NCI-H1436 (cell line): ENCODE data around the gene CST4.
"Not testable (repeated sequence)": the region's sequence is repeated elsewhere in the genome, so short reads cannot be mapped to it uniquely, and the experiment has no call there.

ENCODE experiments used
- DNase-seq: peaks from one replicate; lab custom pipeline; 2025; lab: John Stamatoyannopoulos, UW

Gene CST4

DNA sequence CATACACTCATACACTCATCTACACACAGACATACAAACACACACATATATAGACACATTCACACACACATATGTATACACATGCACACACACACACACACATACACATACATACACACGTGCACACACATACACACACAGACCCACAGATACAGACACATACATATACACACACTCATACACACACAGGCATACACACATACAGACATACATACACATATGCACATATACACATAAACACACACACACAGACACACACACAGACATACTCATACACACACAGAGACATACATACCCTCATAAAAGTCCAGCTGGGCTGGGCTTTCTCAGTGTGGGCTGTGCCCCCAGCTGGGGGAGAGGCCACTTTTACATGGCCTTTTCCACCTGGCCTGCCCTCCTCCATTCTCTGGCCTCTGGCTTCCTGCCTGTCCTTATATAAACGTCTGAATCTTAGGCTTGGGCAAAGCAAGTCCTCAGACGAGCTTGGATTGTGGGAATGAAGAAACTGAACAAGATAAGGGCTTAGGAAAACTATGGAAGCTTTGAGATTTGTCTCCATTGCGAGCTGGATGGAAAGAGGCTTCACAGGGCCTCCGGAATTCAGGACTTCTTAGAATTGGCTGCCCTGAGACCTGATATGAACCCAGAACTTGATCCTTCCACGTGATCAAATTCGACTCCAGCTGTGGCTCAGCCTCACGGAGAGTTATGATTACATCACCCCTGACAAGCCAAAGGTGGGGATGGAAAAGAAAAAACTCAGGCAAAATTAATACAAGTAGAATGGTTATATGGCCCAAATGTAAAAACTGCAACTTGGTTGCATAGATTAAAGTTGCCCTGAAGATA, 28.6 kb downstream of the CST4 start:
- DNase-seq, result no peak

DNA sequence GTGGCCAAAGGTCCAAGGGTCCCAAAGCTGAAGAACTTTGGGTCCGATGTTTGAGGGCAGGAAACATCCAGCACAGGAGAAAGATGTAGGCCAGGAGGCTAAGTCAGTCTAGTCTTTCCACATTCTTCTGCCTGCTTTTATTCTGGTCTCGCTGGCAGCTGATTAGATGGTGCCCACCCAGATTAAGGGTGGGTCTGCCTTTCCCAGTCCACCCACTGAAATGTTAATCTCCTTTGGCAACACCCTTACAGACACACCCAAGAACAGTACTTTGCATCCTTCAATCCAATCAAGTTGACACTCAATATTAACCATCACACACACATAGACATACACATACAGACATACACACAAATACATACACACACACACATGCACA, 29.2 kb downstream of the CST4 start:
- DNase-seq, result not testable (repeated sequence)

DNA sequence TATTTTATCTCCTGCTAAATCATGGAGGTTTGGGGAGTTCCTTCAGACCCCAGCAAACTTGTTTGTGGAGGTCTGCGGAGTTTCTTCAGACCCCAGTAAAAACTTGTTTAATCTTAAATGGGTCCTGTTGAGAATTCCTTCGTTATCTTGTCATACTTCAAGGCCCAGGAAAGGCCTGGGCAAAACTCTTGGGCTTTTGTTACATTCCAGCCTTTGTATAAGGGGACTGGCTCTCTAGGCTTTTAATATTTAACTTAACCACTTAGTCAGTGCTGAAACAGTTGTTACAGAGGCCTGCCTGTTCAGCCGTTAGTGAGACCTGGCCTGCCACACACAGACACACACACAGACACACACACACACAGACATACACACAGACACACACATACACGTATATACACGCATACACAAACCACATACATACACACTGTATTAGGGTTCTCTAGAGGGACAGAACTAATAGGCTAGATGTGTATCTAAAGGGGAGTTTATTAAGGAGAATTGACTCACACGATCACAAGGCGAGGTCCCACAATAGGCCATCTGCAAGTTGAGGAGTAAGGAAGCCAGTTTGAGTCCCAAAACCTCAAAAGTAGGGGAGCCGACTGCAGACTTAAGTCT, 29.7 kb downstream of the CST4 start:
- no peak for DNase-seq

DNA sequence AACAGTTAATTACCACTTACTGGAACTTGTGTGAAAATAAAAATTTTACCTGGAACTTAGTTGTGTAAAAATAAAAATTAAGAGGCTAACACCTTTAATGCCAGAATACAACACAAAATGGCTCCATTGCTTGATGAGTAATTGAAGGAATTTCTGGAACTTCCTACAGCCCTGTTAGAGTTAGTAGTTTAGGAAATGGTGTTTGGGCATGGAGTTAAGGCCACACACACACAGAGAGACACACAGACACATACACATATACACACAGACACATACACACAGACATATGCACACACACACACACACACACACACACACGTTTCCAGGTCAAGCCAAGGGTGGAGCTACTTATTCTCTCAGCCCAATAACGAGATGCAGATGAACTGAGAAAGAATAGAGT, 30.5 kb downstream of the CST4 start:
- DNase-seq, result no peak

DNA sequence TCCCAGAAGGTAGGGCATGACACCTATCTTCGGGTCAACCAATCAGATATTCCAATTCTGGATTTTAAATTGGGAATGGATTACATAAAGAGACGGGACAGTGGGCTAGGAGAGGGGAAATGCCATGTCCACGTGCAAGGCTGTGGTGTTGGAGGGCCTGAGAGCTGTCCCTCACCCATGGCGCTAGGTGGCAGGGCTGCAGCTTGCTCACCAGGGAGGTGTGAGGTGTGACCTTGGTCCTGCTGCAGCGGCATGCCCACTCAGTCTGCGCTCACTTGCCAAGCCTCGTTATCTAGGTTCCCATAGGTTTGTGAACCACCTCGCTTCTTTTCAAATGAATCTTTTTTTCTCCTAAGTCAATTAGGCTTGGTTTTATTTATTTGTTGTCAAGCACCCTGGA, 31.6 kb downstream of the CST4 start:
- no peak for DNase-seq

DNA sequence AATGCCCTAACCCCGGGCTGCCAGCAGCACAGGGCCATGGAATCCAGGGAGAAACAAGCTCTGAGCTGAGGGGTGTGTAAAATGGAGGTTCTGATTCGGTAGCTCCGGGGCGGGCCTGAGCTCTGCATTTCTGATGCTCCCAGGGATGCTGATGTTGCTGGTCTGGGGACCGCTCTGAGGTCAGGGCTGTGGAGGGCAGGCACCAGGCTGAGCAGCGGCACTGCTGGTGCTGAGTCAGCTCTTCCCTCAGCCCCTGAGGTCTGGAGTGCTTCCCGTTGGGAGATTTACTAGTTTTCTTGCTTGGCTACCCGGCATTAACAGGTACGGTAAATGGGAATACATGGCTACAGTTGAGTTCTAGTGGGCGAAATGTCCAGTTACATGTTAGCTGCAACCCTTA, 32.5 kb downstream of the CST4 start:
- no peak for DNase-seq

DNA sequence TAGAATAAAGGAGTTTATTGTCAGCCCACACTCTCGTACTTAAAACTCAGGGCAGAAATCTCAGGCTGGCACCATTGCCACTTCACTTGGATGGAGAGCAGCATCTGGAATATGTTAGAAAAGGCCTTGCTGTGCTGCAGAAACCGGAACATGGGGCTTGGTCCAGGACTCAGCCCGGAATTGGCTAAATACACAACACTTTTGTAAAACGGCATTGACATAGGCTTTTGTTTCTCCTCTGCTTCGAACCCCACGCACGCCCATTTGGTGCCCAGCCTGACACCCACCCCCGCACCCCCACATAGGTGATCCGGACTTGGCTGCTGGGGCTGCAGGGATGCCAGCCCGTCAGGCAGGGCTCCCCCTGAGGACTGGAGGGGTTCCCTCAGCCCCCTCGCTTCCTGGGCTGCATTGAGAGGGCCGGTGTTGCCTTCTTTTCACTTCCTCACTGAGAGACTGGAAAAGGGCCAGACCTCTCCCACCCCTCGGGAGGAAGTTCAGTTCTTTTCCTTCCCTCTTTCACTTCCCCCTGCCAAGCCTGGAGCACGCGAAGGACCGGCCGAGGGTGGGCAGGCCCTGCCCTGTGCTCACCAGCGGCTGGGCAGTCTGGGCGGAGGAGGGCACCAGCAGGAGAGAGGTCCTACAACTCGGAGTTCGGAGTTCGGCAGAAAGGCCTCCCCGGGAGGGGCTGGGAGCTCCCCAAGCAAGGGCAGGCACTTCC, 33.2 kb downstream of the CST4 start:
- DNase-seq, result no peak

DNA sequence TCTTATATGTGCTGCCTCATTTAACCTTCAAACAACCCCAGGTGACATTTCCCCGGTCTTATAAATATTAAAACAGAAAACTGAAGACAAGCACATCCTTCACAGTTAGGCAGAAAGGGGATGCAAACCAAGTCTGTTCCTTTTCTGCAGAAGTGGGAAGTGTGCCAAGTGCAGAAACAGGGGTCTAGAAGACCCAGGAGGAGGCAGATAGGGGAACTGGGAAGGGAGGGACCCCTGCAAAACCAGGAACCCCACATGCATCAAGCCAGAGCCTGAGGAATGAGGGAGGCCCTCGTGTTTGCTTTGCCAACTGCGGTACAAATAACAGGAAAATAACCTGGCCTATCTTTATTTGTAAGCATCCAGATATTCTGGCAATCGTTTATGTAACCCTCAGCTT, 34.1 kb downstream of the CST4 start:
- DNase-seq, result no peak

DNA sequence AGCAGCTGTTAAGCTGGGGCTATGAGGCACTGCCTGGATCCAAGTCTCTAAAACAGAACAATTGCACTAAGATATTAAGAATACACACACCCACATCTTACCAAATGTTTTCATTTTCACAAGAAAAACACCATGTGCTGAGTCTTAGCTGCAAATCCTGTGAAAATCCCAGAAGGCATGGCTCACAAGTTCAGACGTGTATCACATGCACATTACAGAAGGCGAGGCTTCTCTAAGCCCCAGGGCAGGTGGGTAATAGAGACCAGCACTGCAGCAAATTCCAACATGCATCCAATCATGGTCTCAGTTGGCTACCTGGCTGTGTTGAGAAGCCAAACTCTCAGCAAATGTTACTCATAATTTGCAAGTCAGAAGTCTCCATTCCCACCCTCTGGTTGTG, 34.8 kb downstream of the CST4 start:
- DNase-seq, result no peak

DNA sequence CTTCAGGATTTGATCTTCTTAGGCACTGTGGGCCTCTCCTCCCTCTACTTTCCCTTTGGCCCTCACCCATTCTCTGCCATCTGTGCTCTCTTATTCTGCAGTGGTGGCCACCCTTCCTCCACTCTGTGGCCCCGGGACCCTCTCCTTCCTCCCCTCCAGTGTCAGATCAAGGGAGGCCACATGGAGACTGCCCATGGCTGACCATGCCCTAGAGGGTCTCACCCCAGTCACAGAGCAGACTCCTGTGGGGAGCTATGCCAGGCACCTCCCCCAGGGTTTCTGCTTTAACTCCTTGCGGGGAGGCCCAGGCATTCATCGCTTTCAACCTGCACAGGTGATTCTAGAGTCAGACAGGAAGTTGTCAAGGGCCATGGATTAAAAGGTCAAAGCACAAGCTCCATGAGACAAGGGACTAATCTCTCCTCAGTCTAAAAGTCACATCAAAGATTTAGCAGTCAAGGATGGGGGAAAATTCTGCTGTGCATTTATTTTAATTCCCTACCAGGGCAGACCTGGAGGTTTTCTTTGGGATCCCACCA, 35.4 kb downstream of the CST4 start:
- no peak for DNase-seq

DNA sequence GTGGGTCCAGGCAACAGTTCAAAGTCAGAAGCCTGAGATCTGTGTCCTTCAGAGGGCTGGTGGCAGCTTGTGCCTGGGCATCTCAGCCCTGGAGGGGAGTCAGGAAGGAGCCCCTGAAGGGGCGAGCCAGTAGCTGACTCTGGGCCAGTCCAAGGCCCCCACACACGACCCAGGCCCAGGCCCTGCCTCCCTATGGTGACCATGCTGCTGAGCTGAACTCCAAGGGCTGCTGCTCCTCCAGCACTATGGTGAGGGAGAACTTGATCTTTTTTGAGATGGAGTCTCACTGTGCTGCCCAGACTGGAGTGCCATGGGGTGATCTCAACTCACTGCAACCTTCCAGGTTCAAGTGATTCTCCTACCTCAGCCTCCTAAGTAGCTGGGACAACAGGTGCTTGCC, 35.9 kb downstream of the CST4 start:
- no peak for DNase-seq

DNA sequence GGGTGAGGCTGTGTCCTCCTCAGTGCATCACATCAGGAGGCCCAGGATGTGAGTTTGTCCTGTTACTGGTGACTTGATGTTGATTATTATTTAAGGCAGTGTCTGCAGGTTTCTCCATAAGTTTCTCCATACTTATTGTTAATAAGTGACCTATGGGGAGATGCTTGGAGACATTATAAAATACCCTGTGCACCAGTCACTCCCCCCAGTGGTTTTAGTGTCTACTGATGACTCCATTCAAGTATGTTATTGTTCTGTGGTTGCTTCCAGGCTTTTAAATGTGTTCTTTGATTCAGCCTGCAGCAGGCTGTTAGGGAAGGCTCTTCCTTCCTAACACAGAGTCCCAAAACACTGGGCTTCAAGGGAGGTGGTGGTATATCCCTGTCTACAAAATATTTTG, 36.5 kb downstream of the CST4 start:
- no peak for DNase-seq

DNA sequence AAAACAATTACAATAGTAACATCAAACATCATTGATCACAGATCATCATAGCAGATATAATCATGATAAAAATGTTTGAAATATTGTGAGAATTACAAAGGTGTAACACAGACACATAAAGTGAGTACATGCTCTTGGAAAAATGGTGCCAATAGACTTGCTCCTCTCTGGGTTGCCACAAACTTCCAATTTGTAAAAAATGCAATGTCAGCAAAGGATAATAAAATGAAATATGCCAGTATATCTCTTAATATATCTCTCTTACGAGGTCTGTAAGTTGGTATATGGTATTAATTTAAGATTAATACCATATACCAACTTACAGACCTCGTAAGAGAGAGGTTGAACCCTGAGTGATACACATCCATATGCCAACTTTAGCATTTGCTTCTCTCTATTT, 37.7 kb downstream of the CST4 start:
- DNase-seq, result no peak

DNA sequence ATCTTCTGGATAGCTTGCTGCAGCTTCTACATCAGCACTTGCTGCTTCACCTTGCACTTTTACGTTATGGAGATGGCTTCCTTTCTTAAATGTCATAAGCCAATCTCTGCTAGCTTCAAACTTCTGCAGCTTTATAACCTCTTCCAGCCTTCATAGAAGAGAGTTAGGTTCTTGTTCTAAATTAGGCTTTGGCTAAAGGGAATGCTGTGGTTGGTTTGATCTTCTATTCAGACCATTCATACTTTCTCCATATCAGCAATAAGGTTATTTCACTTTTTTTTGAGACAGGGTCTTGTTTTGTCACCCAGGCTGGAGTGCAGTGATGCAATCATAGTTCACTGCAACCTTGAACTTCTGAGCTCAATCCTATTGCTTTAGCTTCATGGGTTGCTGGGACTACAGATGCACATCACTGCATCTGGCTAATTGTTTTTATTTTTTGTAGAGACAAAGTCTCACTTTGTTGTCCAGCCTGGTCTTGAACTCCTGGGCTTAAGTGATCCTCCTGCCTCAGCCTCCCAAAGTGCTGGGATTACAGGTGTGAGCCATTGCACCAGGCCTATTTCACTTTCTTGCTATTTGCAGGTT, 38.9 kb downstream of the CST4 start:
- DNase-seq, result no peak

DNA sequence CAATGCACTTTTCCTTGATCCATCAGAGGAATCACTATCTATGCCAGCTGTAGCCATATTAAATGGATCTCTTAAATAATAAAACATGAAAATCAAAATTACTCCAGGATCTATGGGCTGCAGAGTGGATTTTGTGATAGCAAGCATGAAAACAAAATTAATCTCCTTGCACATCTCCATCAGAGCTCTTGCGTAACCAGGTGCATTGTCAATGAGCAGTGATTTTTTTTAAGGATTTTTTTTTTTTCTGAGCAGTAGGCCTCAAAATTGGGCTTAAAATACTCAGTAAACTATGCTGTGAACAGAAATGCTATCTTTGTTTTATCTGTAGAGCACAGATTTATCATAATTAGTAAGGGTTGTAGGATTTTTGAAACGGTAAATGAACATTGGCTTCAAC, 39.6 kb downstream of the CST4 start:
- DNase-seq, result no peak

DNA sequence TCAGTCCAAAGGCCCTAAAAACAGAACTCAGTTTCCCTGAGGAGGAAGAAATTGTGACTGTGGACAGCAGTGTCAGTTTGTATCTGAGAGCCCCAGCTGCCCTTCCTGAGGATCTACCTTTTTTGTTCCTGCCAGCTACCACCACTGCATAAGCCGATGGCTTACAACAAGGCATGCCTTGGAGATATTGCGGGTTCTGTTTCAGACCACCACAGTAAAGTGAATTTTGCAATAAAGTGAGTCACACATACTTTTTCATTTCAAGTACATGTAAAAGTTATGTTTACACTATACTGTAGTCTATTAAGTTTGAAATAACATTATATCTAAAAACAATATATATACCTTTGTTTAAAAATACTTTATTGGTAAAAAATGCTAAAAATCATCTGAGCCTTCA, 41.5 kb downstream of the CST4 start:
- no peak for DNase-seq

DNA sequence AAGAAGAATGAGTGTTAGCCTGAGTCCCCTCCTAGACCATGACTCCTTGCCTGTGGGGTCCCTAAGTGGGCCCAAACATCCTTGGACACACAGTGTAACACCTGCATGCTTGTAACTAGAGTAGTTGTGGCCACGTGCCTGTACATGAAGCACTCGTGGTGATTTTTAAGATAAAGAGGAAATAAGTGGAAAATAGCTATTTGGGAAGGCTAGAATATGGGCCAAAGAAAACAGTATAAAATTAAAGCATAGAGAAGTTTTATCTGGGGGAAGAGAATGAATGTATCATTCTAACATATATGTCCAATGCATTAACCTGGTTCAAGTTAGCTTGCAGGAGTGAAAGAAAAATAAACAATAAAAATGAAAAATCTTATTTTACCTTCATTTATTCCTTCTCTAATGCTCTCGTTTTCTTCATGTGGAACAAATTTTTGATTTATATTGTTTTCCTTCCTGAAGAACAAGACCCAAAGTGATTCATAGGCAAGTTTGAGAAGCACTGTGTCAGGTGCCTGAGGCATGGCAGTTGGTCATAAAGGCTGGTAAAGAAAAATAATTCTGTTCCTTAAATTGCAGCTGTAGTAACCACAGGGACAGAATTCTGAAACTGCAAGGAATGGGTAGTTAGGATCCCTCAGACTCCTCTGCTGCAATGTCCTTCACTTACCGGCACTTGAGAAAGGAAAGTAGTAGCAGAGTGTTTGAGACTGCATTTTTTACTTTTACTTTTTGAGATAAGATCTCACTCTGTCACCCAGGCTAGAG, 42.5 kb downstream of the CST4 start:
- DNase-seq, result no peak

DNA sequence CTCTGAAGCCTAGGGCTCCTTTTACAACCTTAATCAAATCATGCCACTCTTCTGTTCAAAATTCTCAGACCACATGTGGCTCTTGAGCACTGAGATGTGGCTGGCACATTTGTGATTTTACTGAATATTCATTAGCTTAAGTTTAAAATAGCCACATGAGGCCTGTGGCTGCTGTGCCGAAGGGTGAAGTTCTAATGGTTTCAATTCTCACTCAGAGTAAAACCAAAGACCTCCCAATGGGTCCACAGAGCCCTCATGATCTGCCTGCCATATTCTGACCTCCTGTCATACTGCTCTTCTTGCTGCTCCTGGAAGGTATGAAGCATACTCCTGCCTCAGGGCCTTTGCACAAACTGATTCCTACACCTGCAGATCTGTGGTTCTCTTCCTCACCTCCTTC, 43.3 kb downstream of the CST4 start:
- no peak for DNase-seq

DNA sequence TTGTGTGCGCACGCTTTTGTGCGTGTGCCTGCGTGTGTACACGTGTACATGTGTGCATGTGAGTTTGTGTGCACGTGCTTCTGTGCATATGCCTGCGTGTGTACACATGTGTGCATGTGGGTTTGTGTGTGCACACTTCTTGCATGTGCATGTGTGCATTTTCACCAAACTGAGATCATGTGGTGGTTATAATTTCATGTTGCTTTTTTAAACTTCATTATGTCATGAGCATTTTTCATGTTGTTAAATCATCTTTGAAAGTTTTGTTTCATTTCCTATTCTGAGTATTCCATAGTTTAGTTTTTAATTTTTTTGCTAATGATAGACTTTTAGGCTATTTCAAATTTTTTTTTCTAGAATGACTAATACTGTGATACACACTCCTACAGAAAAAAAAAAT, 44.7 kb downstream of the CST4 start:
- DNase-seq, result no peak

DNA sequence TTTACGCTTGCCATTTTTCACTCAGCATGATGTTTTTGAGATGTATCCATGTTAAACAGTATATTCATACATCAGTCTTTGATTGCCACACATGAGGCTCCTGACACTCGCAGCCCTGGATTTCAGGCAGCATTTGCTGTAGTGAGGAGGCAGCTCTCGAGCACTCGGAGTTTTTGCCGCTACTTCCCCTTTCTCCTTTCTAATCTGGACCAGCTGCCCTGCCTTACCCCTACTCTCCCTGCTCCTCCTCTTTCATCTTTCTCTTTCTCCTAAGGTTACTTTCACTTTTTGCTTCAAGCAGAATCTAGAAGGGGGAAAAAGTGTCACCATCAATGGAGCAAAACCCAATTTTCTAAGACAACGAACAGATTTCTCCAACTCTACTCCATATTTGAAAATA, 45.2 kb downstream of the CST4 start:
- no peak for DNase-seq

DNA sequence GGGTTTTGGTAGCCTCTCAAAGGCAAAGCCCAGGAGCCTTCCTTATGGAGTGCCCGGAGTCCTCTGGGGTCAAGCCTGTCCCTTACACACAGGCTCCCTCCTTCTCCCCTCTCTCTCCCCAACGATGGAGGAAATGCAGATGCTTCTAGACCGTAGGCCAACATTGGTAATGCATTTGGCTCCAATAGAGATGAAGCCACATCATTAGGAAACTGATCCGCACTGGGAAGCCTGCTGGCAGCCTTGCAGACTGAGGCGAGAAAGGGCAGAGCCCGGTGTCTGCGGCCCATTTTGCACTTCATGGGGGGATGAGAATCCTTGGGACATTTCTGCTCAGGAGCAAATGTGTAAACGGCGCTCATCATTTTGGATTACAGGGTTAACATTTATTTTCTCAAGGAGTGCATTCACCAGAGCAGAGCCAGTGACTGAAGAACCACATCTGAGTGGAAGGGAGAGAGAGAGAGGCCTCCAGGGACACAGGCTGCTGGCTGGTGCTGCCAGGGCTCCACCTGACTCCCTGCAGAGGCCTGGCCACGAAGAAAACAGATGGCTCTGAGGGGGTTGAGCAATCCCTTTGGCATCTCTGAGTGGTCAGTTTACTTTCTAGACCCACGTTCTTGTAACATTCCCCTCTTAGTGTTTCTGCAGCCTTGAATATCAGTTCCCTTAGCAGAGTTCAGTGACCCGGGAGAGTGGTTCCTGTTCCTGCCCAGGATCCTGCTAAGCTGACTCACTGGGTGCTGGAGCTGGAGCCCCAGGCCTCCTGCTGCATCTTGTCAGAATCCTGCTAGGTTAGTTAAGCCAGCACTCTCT, 46.7 kb downstream of the CST4 start:
- DNase-seq, result no peak
